HepG2 (cell line): Measurements from ENCODE around the gene SUSD6. TPM values are rescaled to one million over a fixed set of nuclear protein-coding genes. Genes with fewer than 3 reads are reported as not detected.
A peak's percentile ranks its signal among the peaks of the same experiment; 100 is the strongest.

Experiments
- ATF1 ChIP-seq: IDR thresholded peaks from 2 replicates; pipeline ENCODE4 v1.6.1; 2016; ENCODE audit warnings: mild to moderate bottlenecking, control low read depth
- BRD4 ChIP-seq: sonication (generic); formaldehyde crosslinking; IDR thresholded peaks from 2 replicates; pipeline ENCODE4 v1.4.0; 2020; ENCODE audit warnings: missing genetic modification reagents
- GATAD1 ChIP-seq: IDR thresholded peaks from 2 replicates; pipeline ENCODE4 v1.6.1; 2016; ENCODE audit warnings: missing genetic modification reagents, missing compliant biosample characterization
- HES4 ChIP-seq: sonication (generic); formaldehyde crosslinking; IDR thresholded peaks from 2 replicates; pipeline ENCODE4 v1.9.0; 2021; ENCODE audit warnings: mild to moderate bottlenecking, missing genetic modification reagents, borderline replicate concordance
- IKZF5 ChIP-seq: IDR thresholded peaks from 2 replicates; pipeline ENCODE4 v1.6.1; 2018; ENCODE audit warnings: missing genetic modification reagents, mild to moderate bottlenecking, missing compliant biosample characterization
- MEIS1 ChIP-seq: sonication (generic); formaldehyde crosslinking; IDR thresholded peaks from 2 replicates; pipeline ENCODE4 v1.9.0; 2021; ENCODE audit warnings: mild to moderate bottlenecking, missing genetic modification reagents, moderate library complexity, borderline replicate concordance
- MEIS2 ChIP-seq: sonication (generic); formaldehyde crosslinking; IDR thresholded peaks from 2 replicates; pipeline ENCODE4 v1.9.0; 2021; ENCODE audit warnings: mild to moderate bottlenecking, missing genetic modification reagents
- NFIC ChIP-seq: IDR thresholded peaks from 2 replicates; pipeline ENCODE4 v1.6.1; 2012; ENCODE audit warnings: mild to moderate bottlenecking, low read length, inconsistent platforms
- REXO4 ChIP-seq: sonication (generic); formaldehyde crosslinking; IDR thresholded peaks from 2 replicates; pipeline ENCODE4 v1.8.0; 2022; ENCODE audit warnings: missing genetic modification reagents, mild to moderate bottlenecking, borderline replicate concordance
- SMARCE1 ChIP-seq: fragments of 450-650 bp; IDR thresholded peaks from 2 replicates; pipeline ENCODE4 v1.6.1; 2017; ENCODE audit warnings: borderline replicate concordance
- SNAPC2 ChIP-seq: sonication (generic); formaldehyde crosslinking; IDR thresholded peaks from 2 replicates; pipeline ENCODE4 v1.8.1; 2022; ENCODE audit warnings: mild to moderate bottlenecking, missing genetic modification reagents
- UBTF ChIP-seq: sonication (generic); formaldehyde crosslinking; IDR thresholded peaks from 2 replicates; pipeline ENCODE4 v1.4.0; 2020; ENCODE audit warnings: mild to moderate bottlenecking, missing genetic modification reagents
- ZBTB7B ChIP-seq: sonication (generic); formaldehyde crosslinking; IDR thresholded peaks from 2 replicates; pipeline ENCODE4 v1.4.0; 2020; ENCODE audit warnings: missing genetic modification reagents
- ZFP41 ChIP-seq: sonication (generic); formaldehyde crosslinking; IDR thresholded peaks from 2 replicates; pipeline ENCODE4 v1.4.0; 2020; ENCODE audit warnings: mild to moderate bottlenecking, missing genetic modification reagents, borderline replicate concordance
- ZNF326 ChIP-seq: sonication (generic); formaldehyde crosslinking; IDR thresholded peaks from 2 replicates; pipeline ENCODE4 v1.4.0; 2020; ENCODE audit warnings: missing genetic modification reagents, borderline replicate concordance
- ZNF382 ChIP-seq: sonication (generic); formaldehyde crosslinking; IDR thresholded peaks from 2 replicates; pipeline ENCODE4 v1.5.0; 2020; ENCODE audit warnings: missing genetic modification reagents, mild to moderate bottlenecking, borderline replicate concordance
- polyA plus RNA-seq, 8 experiments: library from polyadenylated mRNA; depleted of rRNA in 3 of 8; stranded (reverse) in 7 of 8; unstranded in 1 of 8; fragments of >200 nt; fragmentation: Illumina TruSeq in 4 of 8; extraction: Trizol in 4 of 8; gene quantifications; 2 replicates each; pipeline versions ENCODE4 v1.2.1 to v1.2.3, GENCODE V29; 2011 to 2016; ENCODE audit warnings: low read depth in 4 of 8, missing spikeins in 1 of 8, mixed read lengths in 1 of 8; ENCODE audit not compliant: insufficient read depth in 1 of 8
- total RNA-seq, 5 experiments: library from RNA; depleted of rRNA; stranded (reverse); fragments of >200 nt; fragmentation: Illumina TruSeq; extraction: Trizol; gene quantifications; 2 replicates each; pipeline ENCODE4 v1.2.3, GENCODE V29; 2016; ENCODE audit warnings: low read depth in 1 of 5
- TF ChIP-seq, protein P1 (sequence below): sonication (generic); formaldehyde crosslinking; IDR thresholded peaks from 2 replicates; pipeline ENCODE4 v1.4.0; 2020; ENCODE audit warnings: mild to moderate bottlenecking, missing genetic modification reagents
- TF ChIP-seq, protein P2 (sequence below): sonication (generic); formaldehyde crosslinking; IDR thresholded peaks from 2 replicates; pipeline ENCODE4 v1.8.1; 2023; ENCODE audit warnings: missing genetic modification reagents, inconsistent platforms, borderline replicate concordance

The SUSD6 gene
- total and polyA plus RNA-seq, 2 of the 13 experiments (the other 11 are each of a cell fraction or from before 2014, with no cell fraction given) = 7.2 to 7.4 TPM

DNA sequence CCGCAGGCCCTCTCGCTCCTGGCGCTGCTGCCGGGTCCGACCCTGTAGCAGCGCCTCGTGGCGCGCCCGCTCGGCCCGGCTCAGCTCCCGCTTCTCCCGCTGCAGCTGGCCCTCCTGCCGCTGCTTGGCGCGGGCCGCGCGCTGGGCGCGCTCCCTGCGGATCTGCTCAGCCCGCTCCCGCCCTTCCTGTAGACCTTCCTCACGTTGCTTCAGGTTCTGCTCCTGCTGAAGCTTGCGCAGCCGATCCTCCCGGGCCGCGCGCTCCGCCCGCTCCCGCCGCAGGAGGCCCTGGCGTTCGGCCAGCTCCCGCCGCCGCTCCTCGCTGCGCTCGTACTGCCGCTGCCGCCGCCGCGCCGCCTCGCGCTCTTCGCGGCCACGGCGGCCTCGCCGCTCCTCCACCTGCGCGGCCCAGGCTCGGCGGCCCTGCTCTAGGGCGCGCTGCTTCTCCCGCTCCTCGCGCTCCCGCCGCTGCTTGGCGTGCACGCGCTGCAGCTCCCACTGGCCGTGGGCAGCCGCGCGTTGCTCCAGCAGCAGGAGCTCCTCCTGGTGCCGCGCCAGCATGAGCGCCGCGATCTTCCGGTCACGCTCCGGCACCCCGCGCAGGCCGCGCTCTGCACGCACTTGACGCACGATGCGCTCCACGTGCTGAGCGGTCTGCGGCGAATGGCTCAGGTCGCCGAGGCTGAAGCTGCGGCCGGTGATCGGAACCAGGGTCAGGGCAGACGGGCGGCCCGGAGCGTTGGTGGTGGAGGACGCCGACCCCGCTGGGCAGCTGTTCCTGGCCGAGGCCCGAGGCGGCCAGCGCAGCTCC is 39.2 kb upstream of the SUSD6 start (continued):
- TF ChIP-seq MEIS2 (CRISPR knock-in tag) (0 out of 2 replicates have a peak, but pooled peaks have one; percentile 14), MEIS1 (CRISPR knock-in tag) (no peak), HES4 (CRISPR knock-in tag) (peak; percentile 49; the same call in 1 of the 2 replicates), NFIC (no peak), ZNF382 (CRISPR knock-in tag) (no peak), UBTF (CRISPR knock-in tag) (peak; percentile 77; the same call in 1 of the 2 replicates), SNAPC2 (CRISPR knock-in tag) (no peak), ZNF326 (CRISPR knock-in tag) (no peak), ZBTB7B (CRISPR knock-in tag) (no peak), IKZF5 (no peak), BRD4 (CRISPR knock-in tag) (0 out of 2 replicates have a peak, but pooled peaks have one; percentile 46), ATF1 (no peak), REXO4 (CRISPR knock-in tag) (no peak), ZFP41 (CRISPR knock-in tag) (no peak), SMARCE1 (no peak), GATAD1 (CRISPR knock-in tag) (no peak)
- TF ChIP-seq, protein P1, sequence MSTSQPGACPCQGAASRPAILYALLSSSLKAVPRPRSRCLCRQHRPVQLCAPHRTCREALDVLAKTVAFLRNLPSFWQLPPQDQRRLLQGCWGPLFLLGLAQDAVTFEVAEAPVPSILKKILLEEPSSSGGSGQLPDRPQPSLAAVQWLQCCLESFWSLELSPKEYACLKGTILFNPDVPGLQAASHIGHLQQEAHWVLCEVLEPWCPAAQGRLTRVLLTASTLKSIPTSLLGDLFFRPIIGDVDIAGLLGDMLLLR (CRISPR knock-in tag) = no peak
- TF ChIP-seq, protein P2, sequence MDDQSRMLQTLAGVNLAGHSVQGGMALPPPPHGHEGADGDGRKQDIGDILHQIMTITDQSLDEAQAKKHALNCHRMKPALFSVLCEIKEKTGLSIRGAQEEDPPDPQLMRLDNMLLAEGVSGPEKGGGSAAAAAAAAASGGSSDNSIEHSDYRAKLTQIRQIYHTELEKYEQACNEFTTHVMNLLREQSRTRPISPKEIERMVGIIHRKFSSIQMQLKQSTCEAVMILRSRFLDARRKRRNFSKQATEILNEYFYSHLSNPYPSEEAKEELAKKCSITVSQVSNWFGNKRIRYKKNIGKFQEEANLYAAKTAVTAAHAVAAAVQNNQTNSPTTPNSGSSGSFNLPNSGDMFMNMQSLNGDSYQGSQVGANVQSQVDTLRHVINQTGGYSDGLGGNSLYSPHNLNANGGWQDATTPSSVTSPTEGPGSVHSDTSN (CRISPR knock-in tag) = no peak
